Smooth muscle cell (in vitro differentiated cells): Measurements from ENCODE around the gene ZNF80. TPM values are rescaled to one million over a fixed set of nuclear protein-coding genes. Genes with fewer than 3 reads are reported as not detected.

Experiments used
- DNase-seq: peaks from one replicate; lab custom pipeline; 2025; ENCODE audit not compliant: unreplicated experiment; lab: John Stamatoyannopoulos, UW
- H2AFZ ChIP-seq: fragments of 200-600 bp; sonication (generic); 2 replicates; pipeline ENCODE4 v1.6.0; 2016; ENCODE audit warnings: antibody characterized with exemption, low read depth, mild to moderate bottlenecking
- H3F3A ChIP-seq: fragments of 200-600 bp; sonication (generic); 2 replicates; pipeline ENCODE4 v1.6.0; 2017; ENCODE audit warnings: antibody characterized with exemption, low read depth
- H3K27ac ChIP-seq: fragments of 200-600 bp; sonication (generic); 2 replicates; pipeline ENCODE4 v1.5.1; 2016; ENCODE audit warnings: low read depth, mild to moderate bottlenecking
- H3K27me3 ChIP-seq: fragments of 200-600 bp; sonication (generic); 2 replicates; pipeline ENCODE4 v1.6.1; 2016; ENCODE audit warnings: low read depth, mild to moderate bottlenecking
- H3K36me3 ChIP-seq: fragments of 200-600 bp; sonication (generic); 2 replicates; pipeline ENCODE4 v1.5.1; 2016; ENCODE audit warnings: low read depth
- H3K4me1 ChIP-seq: fragments of 200-600 bp; sonication (generic); 2 replicates; pipeline ENCODE4 v1.5.1; 2016; ENCODE audit warnings: low read depth
- H3K4me2 ChIP-seq: fragments of 200-600 bp; sonication (generic); 2 replicates; pipeline ENCODE4 v1.6.0; 2016; ENCODE audit warnings: mild to moderate bottlenecking
- H3K4me3 ChIP-seq: fragments of 200-600 bp; sonication (generic); 2 replicates; pipeline ENCODE4 v1.5.1; 2016; ENCODE audit warnings: mild to moderate bottlenecking
- H3K79me2 ChIP-seq: fragments of 200-600 bp; sonication (generic); 2 replicates; pipeline ENCODE4 v1.6.0; 2016; ENCODE audit warnings: low read depth, mild to moderate bottlenecking
- H3K9ac ChIP-seq: fragments of 200-600 bp; sonication (generic); 2 replicates; pipeline ENCODE4 v1.6.0; 2016; ENCODE audit warnings: low read depth
- H3K9me3 ChIP-seq: fragments of 200-600 bp; sonication (generic); replicated peaks from 2 replicates; pipeline ENCODE4 v1.5.1; 2016; ENCODE audit warnings: low read depth
- H4K20me1 ChIP-seq: fragments of 200-600 bp; sonication (generic); 2 replicates; pipeline ENCODE4 v1.6.0; 2016; ENCODE audit warnings: low read depth
- CTCF ChIP-seq: fragments of 200-600 bp; sonication (generic); IDR thresholded peaks from 2 replicates; pipeline ENCODE4 v1.5.1; 2017; ENCODE audit warnings: borderline replicate concordance, mild to moderate bottlenecking, antibody characterized with exemption; ENCODE audit not compliant: insufficient read depth, poor library complexity, severe bottlenecking
- WGBS: methylation state at CpG from one replicate; pipeline ENCODE4 v1.1.7; 2016; ENCODE audit warnings: low lambda C conversion rate; 5-methylcytosine and 5-hydroxymethylcytosine counted together
- polyA plus RNA-seq: library from polyadenylated mRNA; unstranded; fragments of >200 nt; fragmentation: Nextera tagmentation; extraction: Ambion mirVana; gene quantifications from 2 replicates; pipeline ENCODE4 v1.2.1, GENCODE V29; 2016
- total RNA-seq: library from RNA; depleted of rRNA; stranded (reverse); fragments of >200 nt; gene quantifications from 2 replicates; pipeline ENCODE4 v1.2.3, GENCODE V29; 2014

Gene ZNF80
- total and polyA plus RNA-seq, 2 experiments from 2014 or later, result not detected

- no peak overlapping the region for H3K4me3 ChIP-seq
- no peaks in the 10 kb centered on the region for H3F3A ChIP-seq
- no peaks in the 10 kb centered on the region for H3K27me3 ChIP-seq
- no peak overlapping the region for H2AFZ ChIP-seq
- WGBS, result 90% methylated on average over 5 of the region's 5 CpGs
- TF ChIP-seq CTCF, result no peak
- H3K4me2 ChIP-seq, result no peak overlapping the region
- no peaks in the 10 kb centered on the region for H3K9me3 ChIP-seq
- DNase-seq, result no peak
- no peaks in the 10 kb centered on the region for H3K36me3 ChIP-seq
- no peaks in the 10 kb centered on the region for H3K4me1 ChIP-seq
- H3K9ac ChIP-seq, result no peak overlapping the region
- H4K20me1 ChIP-seq, result no peaks in the 10 kb centered on the region
- H3K27ac ChIP-seq, result no peak overlapping the region
- no peaks in the 10 kb centered on the region for H3K79me2 ChIP-seq
These were observed 21.0 kb downstream of the ZNF80 start for GRCh38 chr3:114216186-114216970.

GRCh38 chr3:114214542-114215341, 22.6 kb downstream of the ZNF80 start:
- Histone ChIP-seq H3K27ac (no peak overlapping the region), H4K20me1 (no peaks in the 10 kb centered on the region), H3K4me3 (no peak overlapping the region), H3K4me2 (peak overlapping the region; percentile 76), H3K9ac (no peak overlapping the region), H2AFZ (no peak overlapping the region), H3K27me3 (no peaks in the 10 kb centered on the region), H3K36me3 (no peaks in the 10 kb centered on the region), H3F3A (no peaks in the 10 kb centered on the region), H3K9me3 (no peaks in the 10 kb centered on the region), H3K4me1 (no peaks in the 10 kb centered on the region), H3K79me2 (no peaks in the 10 kb centered on the region)
- no peak for DNase-seq
- WGBS, result 73% methylated on average over 6 of the region's 6 CpGs
- no peak for TF ChIP-seq CTCF

GRCh38 chr3:114213627-114214541, 23.5 kb downstream of the ZNF80 start:
- no peak overlapping the region for H3K9ac ChIP-seq
- peak overlapping the region; percentile 76 for H3K4me2 ChIP-seq
- no peaks in the 10 kb centered on the region for H3K36me3 ChIP-seq
- peak overlapping the region; percentile 31 for H3K4me3 ChIP-seq
- no peaks in the 10 kb centered on the region for H4K20me1 ChIP-seq
- WGBS, result 30% methylated on average over 19 of the region's 19 CpGs
- no peaks in the 10 kb centered on the region for H3K79me2 ChIP-seq
- DNase-seq, result no peak
- no peaks in the 10 kb centered on the region for H3K9me3 ChIP-seq
- H3K27ac ChIP-seq, result no peak overlapping the region
- H3F3A ChIP-seq, result no peaks in the 10 kb centered on the region
- no peaks in the 10 kb centered on the region for H3K4me1 ChIP-seq
- no peaks in the 10 kb centered on the region for H3K27me3 ChIP-seq
- H2AFZ ChIP-seq, result peak overlapping the region; percentile 57
- TF ChIP-seq CTCF, result no peak
